Pulmonary artery endothelial cell (primary cell): ENCODE measurements around the gene NSRP1. TPM values are rescaled to one million over a fixed set of nuclear protein-coding genes. Genes with fewer than 3 reads are reported as not detected.
"Not testable (repeated sequence)": the region's sequence is repeated elsewhere in the genome, so short reads cannot be mapped to it uniquely, and the experiment has no call there.

Experiments used
- DNase-seq: peaks from one replicate; pipeline ENCODE4 v3.0.0-alpha.2; 2011; ENCODE audit warnings: low read depth, low spot score
- total RNA-seq: library from RNA; depleted of rRNA; stranded (reverse); fragments of >200 nt; gene quantifications from 2 replicates; pipeline ENCODE4 v1.2.3, GENCODE V29; 2014

Gene NSRP1, protein sequence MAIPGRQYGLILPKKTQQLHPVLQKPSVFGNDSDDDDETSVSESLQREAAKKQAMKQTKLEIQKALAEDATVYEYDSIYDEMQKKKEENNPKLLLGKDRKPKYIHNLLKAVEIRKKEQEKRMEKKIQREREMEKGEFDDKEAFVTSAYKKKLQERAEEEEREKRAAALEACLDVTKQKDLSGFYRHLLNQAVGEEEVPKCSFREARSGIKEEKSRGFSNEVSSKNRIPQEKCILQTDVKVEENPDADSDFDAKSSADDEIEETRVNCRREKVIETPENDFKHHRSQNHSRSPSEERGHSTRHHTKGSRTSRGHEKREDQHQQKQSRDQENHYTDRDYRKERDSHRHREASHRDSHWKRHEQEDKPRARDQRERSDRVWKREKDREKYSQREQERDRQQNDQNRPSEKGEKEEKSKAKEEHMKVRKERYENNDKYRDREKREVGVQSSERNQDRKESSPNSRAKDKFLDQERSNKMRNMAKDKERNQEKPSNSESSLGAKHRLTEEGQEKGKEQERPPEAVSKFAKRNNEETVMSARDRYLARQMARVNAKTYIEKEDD
- 10.7 and 11.0 TPM in 2 replicates for total RNA-seq

DNA sequence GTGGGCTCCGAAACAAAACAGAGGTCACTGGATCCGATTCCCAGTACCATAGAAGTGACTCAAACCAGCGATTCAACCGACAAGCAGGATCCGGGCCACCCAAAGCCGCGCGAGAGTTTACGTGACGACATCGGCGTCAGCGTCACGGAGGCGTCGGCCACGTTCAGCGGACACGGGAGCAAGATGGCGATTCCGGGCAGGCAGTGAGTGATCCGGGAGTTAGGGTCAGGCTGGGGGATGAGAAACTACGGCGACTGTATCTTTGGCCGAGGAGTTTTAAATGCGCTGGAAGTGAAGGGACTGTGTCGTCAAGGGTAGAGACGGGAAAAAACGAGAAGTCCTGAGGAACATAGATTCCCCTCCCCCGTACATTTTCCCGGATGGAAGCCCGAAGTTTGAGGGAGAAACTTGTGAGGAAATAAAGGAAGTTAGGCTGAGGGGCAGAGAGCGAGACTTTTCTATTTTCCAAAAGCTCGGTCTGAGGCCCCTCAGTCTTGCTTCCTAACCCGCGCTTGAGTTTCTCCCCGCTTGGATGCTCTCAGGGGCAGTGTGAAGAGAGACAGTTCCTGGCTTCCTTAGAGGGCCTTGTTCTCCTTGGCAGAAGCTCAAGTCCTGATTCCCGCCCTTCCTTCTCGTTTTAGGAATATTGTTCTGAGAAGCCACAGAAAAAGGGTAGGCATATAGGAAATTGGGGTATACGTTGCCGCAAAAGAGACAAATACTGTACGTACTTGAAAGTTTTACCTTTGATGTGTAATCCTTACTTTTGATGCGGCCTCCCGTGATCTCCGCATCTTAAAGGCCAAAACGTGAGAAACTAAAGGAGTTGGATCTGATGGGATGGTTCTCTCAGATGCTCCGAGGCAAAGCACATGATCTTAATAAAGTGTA, at the start of gene NSRP1:
NSRP1 (plus strand) TSS at position 156 of the 891 bp plus-strand sequence; CDS start at position 184, 28 bp downstream.
- peak; percentile 81 for DNase-seq

DNA sequence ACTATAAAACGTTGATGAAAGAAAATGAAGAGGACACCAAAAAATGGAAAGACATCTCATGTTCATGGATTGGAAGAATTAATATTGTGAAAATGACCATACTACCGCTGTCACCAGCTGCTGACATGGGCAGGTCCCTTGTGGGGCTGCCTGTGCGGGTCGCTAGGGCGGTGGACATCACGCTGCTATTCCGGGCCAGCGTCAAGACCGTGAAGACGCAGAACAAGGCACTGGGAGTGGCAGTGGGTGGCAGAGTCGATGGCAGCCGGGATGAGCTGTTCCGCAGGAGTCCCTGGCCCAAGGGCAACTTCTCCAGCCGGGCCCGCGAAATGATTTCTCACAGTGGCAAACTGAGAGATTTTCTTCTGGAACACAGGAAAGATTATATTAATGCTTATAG, 48.2 kb upstream of the NSRP1 start:
- no peak for DNase-seq

DNA sequence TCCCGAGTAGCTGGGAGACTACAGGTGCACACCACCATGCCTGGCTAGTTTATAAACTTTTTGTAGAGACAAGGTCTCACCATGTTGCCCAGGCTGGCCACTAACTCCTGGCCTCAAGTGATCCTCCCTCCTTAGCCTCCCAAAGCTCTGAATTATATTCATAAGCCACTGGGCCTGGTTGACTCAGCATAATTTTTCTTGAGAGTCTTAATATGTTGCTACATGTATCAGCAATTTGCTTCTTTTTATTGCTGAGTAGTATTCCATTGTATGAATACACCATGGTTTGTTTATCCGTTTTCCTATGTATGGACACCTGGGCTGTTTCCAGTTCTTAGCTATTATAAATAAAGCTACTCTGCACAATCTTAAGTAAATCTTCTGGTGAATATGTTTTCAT, 42.4 kb upstream of the NSRP1 start:
- DNase-seq: no peak

DNA sequence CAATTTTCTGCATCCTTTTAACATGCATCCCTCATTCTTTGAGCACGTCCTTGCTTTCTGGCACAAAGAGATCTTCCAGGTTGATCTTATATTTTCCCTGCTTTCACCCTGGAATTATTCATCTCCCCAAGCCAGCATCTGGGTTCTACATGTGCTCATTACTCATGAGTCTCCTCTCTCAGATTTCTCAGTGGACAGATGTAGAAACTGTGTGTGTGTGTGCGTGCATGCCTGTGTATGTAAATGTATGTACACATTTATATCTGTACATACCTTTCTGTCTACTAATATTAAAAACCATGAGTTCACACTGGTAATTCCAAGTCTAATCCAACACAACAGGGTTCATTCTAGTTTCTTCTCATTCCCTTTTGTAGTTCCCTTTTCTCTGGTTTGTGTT, 41.9 kb upstream of the NSRP1 start:
- no peak for DNase-seq

DNA sequence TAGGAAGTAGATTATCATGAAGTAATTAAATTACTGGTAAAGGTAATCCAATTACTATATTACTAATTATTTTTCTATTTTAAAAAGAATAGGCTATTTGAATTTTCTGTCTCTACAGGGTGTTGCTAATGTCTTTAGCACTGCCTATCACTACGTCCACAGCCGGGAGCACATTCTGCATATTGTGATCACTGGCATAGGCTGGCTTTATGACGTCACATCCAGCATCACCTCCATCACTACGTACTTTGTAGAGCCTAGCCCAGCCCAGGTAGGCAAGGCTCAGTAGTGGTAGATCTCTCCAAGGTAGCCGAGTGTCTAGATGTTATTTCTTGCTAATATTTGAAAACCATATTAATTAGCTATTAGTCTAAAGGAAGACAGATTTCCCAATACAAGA, 33.8 kb upstream of the NSRP1 start:
- no peak for DNase-seq

DNA sequence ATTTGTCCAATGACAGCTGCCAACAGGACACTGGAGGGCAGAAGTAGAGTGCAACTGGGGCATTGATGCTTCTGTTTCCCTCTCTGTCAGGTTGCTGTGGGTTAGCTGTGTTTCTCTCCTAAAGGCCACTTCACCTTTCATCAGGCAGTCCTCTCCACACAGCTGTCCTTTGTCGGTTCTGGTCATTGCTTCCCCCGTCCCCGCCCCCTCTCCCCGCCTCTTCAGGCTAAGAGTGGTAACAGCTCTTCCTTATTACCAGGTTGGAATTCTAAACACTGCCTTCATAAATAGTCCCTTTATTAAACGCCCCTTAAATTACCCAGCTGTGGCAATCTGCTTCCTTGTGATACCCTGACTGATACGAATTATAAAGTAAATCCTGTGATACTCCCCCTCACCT, 31.8 kb upstream of the NSRP1 start:
- no peak for DNase-seq

DNA sequence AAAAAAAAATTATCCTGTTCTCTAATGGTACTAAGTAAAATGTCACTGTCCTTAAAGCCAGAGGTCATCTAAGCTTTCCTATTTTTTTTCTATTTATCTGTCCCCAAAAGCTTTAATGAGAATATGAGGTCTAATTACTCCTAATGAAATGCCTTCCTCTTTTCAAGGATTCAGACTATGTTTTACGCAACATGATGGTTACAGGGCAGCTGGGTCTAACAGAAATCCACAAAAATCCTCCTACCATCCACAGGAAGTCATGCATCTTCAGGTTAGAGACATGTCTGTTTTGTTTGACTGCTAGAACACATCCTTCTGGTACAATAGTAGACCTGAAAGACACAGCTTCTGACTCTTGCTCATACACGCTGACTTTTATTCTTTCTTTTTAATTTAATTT, 29.7 kb upstream of the NSRP1 start:
- no peak for DNase-seq

DNA sequence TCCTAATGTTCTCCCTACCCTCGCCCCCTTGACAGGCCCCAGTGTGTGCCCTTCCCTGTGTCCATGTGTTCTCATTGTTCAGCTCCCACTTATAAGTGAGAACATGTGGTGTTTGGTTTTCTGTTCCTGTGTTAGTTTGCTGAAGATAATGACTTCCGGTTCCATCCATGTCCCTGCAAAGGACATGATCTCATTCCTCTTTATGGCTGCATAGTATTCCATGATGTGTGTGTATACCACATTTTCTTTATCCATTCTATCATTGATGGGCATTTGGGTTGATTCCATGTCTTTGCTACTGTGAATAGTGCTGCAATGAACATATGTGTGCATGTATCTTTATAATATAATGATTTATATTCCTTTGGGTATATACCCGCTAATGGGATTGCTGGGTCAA, 29.2 kb upstream of the NSRP1 start:
- not testable (repeated sequence) for DNase-seq

DNA sequence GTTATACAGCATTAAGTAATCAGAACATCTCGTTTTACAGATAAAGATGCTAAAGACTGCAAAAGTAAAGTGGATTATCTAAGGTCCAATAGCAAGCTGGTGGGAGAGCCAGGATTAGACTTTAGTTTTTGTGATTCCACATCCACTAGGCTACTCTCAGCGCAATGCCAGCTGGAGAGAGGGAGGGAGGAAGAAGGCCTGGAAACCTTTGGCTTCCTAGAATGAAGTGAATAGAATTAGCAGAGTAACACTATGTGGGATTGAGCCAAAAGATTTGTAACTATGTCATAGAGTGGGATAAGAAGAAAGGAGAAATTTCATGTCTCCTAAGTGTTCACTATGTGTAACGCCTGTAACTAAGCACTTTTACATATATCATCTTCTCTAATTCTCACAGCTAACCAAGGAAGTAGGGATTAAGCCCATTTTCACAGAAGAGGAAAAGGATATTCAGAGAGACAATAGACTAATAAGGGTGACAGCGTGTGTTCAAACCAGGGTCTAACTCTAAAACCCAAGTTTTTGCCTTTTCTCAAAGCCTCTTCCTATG, 25.4 kb upstream of the NSRP1 start:
- no peak for DNase-seq

DNA sequence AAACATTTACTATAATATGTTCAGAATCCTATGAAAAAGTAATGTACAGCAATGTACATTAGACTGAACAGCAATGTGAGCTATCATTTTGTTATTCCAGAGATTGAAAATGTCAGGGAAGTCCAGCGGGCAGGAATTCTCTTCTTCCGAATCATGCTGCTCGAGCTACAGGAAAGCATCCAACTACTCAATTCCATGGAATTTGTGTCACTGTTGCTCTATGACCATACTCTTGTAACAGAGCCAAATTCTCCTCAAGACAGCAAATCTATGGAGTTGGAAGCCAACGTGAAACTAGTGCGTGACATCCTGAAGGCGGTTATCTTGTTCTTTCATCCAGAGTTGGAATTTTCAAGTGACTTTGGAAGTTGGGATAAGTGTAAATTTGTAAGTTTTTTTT, 24.8 kb upstream of the NSRP1 start:
- no peak for DNase-seq

DNA sequence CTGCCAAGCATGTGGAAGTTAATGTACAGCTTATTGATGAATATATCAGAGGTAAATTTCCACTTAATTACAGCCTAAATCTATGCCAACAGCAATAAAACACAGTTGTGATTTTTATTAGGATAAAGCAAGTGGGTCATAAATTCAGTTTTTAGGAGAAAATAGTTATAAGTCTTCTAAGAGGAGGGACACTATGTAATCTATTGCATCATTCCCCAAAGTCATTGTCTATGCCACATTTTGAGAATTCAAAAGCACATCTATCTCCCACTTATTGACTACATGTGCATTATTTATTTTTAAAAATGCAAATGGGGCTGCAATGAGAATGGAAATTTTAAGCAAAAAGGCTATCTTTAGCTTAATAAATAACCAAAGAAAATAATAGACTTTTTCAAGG, 23.7 kb upstream of the NSRP1 start:
- DNase-seq: no peak

DNA sequence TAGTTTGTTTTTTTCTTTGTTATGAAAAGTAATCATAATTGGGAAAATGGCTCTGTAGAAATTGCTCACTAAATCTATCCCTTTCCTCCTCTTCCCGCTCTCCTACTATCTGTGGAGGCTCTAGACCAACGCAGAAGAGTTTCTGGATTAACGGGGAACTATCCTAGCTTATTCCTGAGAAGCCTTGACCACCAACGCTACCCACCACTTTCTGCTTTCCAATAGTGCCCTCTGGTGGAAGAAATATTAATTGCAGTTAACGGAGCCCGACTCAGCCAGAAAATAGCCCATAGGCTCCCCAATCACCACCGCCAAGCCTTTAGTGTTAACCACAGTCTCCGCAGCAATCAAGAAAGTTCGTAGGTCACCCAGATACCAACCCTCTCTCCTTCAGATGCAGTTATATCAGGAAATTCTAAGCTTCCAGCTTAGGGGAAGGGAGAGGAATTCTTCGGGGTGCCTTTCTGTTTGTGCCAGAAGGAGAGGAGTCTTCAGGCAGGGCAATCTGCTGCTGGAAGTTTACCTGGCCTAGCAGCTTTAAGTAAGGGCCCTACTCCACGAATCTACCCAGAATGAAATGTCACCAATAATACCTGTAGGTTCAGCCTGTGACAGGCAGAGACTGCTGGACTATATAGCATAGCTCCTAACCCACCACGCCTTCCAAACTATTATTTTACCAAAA, 23.0 kb upstream of the NSRP1 start:
- DNase-seq: no peak

DNA sequence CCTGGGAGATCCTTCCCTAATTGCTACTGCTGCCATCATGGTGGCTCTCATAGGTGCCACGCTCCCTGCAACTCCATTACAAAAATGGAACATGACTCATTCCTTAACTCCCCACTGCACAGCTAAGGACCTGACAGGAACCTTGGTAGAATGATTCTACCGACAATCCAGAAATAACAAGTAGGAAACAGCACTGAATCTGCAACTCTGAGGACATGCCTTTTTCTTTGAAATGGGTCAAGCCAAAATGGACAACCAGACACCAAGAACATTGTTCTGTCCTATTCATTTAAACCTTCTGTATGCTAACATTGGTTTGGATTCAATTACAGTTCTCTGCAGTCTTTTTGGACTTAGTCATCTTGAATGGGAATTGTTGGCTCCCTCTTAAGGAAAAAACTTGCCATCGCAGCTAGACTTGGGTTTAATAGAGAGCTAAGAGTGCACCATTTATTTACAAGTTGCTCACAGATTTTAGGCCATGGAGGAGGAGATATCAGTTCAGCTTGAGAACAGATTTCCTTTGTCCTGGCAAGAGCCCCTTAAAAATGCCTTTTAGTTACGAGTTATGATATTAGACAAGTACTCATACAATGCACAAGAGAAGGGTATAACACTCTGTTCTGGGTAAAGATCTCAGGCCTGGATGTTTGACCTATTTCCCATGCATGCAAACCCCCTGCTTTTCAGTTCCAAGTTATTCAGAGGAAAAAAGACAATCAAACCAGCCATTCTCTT, 20.9 kb upstream of the NSRP1 start:
- no peak for DNase-seq

DNA sequence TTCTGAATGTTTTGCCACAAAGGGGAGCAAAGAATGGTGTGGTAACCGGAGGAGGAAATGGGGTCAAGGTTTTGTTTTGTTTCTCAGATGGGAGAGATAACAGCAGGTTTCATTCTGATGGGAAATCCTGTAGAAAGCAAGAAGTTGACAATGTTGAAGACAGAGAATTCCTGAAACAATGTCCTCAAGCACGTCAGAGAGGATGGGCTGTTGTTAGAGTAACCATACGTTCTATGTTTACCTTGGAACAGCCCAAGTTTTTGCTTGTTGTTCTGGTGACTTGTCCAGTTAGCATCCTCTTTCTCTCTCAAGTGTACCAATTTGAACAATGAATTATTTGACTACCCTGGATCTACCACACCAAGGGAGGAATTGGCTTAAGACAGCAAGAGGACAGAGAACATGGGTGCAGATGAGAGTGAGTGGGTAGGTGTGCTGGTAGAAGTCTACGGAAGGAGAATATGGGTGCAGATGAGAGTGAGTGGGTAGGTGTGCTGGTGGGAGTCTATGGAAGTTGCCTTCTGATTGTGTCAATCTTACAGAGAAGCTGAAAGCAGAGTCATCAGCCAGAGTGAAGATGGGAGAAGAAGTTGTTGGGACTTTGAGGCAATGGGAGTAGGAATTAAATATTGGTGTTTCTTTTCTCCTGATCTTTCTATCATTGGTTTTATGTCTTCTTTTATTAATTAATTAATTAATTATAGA, 14.8 kb upstream of the NSRP1 start:
- no peak for DNase-seq

DNA sequence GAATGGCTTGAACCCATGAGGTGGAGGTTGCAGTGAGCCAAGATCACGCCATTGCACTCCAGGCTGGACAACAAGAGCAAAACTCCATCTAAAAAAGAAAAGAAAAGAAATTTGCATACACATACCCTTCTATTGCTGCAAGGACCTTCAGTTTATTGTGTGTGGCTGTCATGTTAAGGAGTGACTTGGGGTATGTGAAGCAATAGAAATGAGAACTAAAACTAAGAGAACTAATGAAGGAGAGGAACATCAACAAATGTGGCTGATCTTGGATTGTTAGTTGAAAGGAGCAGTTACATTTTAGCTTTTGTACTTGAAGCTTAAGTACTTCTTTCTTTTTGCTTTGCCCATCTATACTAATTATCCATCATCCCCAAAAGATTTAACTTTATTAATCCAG, 12.7 kb upstream of the NSRP1 start:
- DNase-seq: no peak

DNA sequence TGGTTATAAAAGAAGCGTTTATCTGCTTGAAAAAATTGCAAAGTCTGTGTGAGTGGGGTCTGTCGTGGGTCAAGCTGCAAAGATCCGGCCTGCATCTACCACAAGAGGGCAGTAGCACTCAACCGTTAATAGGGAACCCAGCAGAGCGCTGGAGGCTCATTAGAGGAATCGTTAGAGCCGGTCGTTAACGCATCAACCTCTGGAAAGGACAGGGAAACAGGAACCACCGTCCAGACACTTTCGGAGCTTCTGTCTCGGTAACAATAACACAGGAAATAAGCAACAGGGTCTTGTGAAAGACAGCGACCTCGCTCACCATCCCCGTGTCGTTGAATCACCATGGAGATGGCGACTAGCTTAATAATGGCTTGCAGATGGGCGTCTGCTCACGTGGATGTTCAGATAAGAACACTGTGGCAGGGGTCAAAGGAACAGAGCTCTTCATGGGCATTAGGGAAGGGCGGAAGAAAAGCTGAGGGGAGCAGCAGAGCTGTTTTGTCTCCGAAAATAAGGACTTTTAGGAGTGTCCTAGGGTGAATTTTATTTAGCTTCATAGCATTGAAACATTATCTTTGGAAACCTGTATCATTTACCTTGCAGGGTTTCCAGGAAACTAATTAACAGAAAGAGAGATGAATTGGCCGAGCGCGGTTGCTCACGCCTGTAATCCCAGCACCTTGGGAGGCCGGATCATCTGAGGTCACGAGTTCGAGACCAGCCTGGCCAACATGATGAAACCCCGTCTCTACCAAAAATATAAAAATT, 11.9 kb upstream of the NSRP1 start:
- no peak for DNase-seq

DNA sequence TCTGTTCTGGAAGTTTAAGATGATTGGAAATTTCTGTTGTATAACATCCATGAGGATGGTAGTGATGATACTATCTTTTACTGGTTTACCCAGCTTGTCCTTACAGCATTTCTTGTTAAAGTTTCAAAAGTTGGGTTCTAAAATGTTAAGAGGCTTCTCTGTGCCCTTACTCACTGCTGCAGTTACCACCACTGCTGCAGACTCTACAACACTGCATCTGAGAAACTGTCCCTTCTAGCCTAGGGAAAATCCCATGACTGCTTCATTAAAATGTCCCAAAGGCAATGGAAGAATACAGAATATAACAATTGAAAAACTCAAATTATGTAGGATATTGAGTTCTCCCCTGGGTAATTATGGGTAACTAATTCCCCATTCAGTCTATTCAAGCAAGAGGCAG, 3.8 kb upstream of the NSRP1 start:
- no peak for DNase-seq

DNA sequence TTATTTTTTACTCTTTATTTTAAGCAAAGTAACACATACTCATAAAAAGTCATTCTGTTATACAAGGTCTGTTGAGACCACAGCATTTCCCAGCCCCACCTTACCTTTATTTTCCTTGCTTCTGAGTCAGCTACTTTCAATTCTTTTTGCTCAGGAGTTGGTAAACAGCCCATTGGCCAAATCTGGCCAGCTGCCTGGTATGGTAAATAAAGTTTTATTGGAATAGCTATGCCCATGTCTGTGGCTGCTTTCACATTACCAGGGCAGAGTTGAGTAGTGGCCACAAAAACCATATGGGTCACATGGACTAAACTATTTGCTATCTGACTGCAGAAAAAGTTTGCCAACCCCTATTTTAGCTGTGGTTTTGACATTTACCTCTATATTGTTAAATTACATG, 3.4 kb upstream of the NSRP1 start:
- DNase-seq: no peak

DNA sequence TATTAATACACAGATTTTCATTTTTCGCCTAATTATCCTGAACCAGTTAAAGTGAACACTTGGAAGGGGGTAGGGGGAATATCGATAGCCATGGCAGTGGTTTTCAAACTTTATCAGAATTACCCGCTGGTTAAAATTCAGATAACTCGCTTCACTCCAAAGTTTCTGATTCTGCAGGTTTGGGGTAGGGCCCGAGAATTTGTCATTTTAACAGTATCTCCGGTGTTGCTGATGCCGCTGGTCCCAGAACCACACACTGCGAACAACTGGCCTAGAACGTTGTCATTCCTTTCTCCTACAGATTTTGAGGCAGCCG, 313 bp upstream of the NSRP1 start:
- no peak for DNase-seq

DNA sequence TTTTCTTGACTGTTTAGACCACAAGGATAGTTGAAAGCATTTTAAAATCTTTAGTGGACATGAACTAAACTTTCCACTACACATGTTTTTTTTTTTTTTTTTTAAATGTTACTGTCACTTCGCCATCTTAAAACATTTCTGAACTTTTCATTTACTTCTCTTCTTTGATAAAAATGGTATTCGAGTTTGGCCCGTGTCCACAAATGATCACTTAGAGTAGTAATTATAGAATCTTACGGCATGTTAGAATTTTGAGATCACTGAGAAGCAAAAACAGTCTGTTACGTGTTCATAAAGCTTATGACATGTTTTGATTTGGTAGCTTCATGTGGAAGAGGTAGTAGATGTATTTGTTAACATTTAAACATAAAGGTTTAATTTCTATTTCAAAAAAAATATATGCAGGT, 1.1 kb downstream of the NSRP1 start:
- no peak for DNase-seq
